ENCODE measurements around the gene RNF31.

The RNF31 gene

DNA sequence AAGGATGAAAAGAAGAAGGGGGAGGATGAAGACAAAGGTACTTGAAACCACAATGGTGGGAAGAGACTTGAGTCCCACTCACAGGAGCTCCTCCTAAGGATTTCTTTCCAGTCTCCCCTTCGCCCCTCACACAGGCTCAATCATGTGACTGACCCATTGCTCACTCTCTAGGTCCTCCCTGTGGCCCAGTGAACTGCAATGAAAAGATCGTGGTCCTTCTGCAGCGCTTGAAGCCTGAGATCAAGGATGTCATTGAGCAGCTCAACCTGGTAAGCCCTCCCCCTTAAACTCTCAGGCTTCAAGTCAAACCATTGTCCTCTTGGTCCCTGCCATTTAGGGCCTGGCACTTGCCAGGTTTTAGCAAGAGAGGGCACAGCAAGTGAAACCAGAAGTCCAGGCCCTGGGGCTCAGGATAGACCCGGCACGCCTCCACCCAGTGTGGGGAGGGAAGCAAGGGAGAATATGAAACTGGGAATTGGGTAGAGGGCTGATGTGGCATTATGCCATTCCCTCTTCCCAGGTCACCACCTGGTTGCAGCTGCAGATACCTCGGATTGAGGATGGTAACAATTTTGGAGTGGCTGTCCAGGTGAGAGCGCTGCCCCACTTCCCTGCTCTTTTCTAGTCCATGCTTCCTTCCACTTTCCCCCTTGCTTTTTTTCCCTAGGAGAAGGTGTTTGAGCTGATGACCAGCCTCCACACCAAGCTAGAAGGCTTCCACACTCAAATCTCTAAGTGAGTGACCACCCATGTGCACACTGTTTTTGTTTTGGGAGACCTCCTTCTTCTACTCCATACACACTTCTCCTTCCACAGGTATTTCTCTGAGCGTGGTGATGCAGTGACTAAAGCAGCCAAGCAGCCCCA, 9.5 kb upstream of the RNF31 start:
- no peak for FAIRE-seq
- DNase-seq (ENCODE audit: low spot score): no peak

- FAIRE-seq (no peak), DNase-seq (ENCODE audit: low spot score) (no peak)
Observed at GRCh38 chr14:24138396-24139271, 8.7 kb upstream of the RNF31 start.

DNA sequence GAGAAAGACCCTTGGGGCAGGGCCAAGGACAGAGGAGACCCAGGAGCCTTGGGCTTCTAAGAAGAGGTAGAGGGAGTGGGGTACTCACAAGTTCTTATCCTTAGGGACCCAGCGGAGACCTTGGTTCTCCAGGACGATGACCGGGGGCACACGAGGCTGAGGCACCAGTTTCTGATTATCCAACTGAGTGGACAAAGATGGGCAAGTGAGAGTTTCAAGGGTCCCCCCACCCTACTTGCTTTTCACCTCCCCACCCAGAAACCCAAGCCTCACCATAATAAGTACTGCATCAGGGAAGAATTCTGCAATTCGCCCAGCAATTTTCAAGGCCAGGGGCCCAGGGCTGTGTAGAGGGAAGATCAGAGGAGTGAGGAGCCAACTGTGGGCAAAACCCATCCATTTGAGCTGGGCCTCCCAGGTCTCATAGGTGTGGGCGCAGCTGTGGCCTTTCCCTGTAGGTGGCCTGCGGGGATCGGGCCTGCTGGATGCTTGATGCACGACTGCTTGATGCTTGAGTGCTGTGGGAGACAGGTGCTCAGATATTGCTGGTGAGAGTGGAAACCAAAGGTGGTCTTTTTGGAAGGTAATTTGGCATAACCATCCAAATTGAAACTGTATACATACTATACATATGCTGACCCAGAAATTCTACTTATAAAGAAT, 7.9 kb upstream of the RNF31 start:
- DNase-seq (ENCODE audit: low spot score) (no peak), FAIRE-seq (no peak)

GRCh38 chr14:24141097-24141880, 6.0 kb upstream of the RNF31 start, which contains the start of gene EMC9:
Gene EMC9 (minus strand): TSS chr14:24141591. CDS start chr14:24141304, 287 bp downstream.
- FAIRE-seq: peak; percentile 56
- peak; percentile 94 for DNase-seq (ENCODE audit: low spot score)

- no peak for FAIRE-seq
- DNase-seq (ENCODE audit: low spot score): no peak
Observed at GRCh38 chr14:24143511-24143910, 3.8 kb upstream of the RNF31 start.

GRCh38 chr14:24144451-24144850, 2.8 kb upstream of the RNF31 start:
- FAIRE-seq: no peak
- no peak for DNase-seq (ENCODE audit: low spot score)

DNA sequence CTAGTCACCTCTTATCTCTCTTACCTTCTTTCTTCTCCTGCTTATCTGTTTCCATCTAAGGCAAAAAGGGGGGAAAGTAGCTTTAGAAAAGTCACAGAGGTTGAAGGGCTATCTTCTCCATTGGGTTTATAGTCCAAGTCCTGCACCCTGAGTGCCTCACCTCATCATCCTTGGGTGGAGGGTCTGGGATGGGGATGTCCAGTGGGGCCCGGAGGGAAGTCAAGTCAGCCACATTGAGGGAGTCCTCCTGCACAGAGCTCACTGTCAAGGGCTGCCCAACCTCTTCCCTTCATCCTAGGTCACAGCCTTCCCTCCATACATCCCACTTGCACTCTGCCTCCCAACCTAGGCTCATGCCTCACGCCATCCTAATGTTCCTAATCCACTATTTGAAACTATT, 2.1 kb upstream of the RNF31 start:
- FAIRE-seq: no peak
- DNase-seq (ENCODE audit: low spot score): no peak

GRCh38 chr14:24145690-24146452, 1.4 kb upstream of the RNF31 start:
- peak; percentile 29 for DNase-seq (ENCODE audit: low spot score)
- no peak for FAIRE-seq

DNA sequence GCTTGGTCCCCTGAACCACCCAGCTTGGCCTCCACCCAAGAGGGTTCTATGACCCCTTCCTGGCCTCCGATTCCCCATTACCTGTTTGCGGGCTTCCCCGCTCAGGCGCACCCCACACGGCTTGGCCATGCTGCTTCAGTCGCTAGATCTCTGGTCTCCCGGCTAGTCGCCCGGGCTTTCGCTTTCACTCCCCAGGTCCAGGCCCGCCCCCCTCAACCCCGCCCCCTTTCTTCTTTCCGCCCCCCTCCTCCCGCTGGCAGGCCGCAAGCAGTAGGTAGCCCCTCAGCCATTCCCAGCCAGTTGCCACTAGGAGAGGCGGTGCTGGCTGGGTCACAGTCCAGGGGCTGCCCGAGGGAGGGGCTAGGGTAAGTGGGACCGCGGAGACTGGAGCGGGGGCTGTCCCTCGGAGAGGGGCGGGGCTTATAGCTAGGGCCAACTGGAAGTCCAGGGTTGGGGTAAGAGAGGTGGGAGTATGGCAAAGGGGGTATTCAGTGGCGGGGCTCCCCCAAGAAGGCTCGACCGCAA, 783 bp upstream of the RNF31 start, which contains the start of gene PSME2:
Gene PSME2, minus strand, starts transcription at position 158 of the 525 bp plus-strand sequence. Its CDS starts 29 bp downstream, at position 129.
- no peak for FAIRE-seq
- DNase-seq (ENCODE audit: low spot score): peak; percentile 89

GRCh38 chr14:24147761-24148428, 597 bp downstream of the RNF31 start:
- no peak for DNase-seq (ENCODE audit: low spot score)
- no peak for FAIRE-seq

- DNase-seq (ENCODE audit: low spot score) (no peak), FAIRE-seq (no peak)
Observed at GRCh38 chr14:24149302-24149969, 2.1 kb downstream of the RNF31 start.

DNA sequence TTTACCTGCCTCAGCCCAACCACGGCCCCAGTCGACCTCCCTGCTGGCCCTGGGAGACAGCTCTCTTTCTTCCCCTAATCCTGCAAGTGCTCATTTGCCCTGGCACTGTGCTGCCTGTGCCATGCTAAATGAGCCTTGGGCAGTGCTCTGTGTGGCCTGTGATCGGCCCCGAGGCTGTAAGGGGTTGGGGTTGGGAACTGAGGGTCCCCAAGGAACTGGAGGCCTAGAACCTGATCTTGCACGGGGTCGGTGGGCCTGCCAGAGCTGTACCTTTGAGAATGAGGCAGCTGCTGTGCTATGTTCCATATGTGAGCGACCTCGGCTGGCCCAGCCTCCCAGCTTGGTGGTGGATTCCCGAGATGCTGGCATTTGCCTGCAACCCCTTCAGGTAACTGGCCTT, 2.8 kb downstream of the RNF31 start:
- FAIRE-seq (no peak), DNase-seq (ENCODE audit: low spot score) (no peak)

GRCh38 chr14:24150567-24150966, 3.3 kb downstream of the RNF31 start:
- FAIRE-seq: no peak
- no peak for DNase-seq (ENCODE audit: low spot score)

DNA sequence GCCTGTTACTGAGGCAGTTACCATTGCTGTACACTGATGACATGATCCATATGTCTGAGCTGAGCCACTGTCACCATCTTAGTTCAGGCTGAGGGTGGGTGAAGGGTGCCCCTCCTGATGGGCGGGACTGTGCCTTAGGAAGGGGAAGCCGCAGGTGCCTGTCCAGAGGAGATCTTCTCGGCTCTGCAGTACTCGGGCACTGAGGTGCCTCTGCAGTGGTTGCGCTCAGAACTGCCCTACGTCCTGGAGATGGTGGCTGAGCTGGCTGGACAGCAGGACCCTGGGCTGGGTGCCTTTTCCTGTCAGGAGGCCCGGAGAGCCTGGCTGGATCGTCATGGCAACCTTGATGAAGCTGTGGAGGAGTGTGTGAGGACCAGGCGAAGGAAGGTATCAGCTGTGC, 3.7 kb downstream of the RNF31 start:
- FAIRE-seq (no peak), DNase-seq (ENCODE audit: low spot score) (no peak)

GRCh38 chr14:24151404-24152080, 4.2 kb downstream of the RNF31 start:
- FAIRE-seq (no peak), DNase-seq (ENCODE audit: low spot score) (no peak)

DNA sequence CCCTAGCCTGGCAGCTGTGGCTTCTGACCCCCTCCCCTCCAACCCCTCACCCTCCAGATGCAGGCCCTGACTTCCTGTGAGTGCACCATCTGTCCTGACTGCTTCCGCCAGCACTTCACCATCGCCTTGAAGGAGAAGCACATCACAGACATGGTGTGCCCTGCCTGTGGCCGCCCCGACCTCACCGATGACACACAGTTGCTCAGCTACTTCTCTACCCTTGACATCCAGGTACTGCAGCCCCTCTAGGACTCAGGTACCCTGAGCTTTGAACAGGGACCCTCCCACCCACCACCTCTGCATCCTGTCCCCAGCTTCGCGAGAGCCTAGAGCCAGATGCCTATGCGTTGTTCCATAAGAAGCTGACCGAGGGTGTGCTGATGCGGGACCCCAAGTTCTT, 7.8 kb downstream of the RNF31 start:
- no peak for DNase-seq (ENCODE audit: low spot score)
- no peak for FAIRE-seq

DNA sequence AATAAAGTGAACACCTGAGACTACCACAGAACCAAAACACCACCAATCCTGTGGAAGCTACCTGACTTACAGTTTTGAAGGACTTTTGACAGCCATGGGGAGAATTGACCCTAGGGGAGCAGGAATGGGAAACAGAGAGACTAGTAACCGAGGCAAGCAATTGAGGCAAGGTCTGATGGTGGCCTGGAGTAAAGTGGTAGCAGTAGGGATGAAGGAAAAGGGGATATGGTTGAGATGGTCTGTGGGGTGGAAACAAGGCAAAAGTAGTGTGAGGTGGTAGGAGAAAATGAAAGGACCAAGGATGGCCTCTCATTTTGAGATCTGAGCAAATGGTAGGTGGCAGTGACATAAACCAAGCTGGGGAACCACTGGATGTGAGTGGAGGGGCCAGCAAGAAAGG, 9.5 kb downstream of the RNF31 start:
- no peak for FAIRE-seq
- DNase-seq (ENCODE audit: low spot score): no peak

DNA sequence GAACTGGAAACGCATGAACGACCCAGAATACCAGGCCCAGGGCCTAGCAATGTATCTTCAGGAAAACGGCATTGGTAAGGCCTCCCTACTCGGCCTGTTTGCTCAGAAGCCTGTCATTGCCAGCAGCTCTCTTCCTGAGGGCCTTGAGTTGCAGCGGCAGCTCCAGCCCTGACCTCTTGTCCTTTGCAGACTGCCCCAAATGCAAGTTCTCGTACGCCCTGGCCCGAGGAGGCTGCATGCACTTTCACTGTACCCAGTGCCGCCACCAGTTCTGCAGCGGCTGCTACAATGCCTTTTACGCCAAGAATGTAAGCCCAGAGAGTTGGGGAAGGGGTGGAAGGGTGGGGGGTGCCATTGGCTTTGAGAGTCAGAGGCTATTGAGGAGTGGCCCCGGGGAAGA, 10.0 kb downstream of the RNF31 start:
- no peak for FAIRE-seq
- DNase-seq (ENCODE audit: low spot score): no peak

Data from RCC 7860 (cell line).